ENCODE measurements around the gene FKBP4. TPM values are rescaled to one million over a fixed set of nuclear protein-coding genes. Genes with fewer than 3 reads are reported as not detected.

The FKBP4 gene
- total and polyA plus RNA-seq, 2 of the 13 experiments (the other 11 are each of a cell fraction or from before 2014, with no cell fraction given), result 25.7 to 66.1 TPM

DNA sequence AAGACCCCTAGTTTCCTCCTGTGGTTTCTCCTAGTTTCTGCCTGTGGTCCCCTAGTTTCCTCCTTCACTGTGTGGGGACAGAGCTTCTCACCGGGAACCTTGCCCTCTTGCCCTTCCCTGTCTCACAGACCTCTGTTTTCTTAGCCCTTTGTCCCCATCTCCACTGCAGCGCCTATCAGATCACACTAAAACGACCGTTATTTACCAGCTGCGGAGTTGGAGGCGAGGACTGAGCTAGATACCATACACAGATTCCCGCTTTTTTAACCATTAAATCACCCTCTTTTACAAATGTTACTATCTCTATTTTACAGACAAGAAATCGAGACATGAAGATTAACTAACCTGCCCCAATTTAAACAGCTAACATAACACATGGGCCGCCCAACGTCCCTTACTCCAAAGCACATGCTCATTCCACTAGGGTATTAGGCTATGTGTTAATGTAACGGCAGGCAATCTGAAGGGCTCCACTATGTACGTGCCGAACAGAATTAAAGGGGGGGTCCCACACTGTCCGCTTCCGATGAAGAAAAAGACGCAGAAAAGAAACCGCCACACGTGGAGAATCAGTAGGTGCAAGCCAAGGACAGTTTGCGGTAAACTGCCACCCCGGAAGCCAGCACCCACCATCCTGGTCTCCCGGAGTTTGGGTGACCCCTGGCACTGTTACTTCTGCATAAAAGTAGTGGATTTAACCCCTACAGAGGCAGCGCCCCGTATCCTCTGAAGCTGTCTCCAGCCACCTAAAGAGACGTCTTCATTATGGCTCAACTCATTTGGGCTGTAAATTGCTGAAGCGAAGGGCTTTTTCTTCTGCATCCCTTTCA is 1.9 kb upstream of the FKBP4 start (continued):
- TF ChIP-seq, protein P1, sequence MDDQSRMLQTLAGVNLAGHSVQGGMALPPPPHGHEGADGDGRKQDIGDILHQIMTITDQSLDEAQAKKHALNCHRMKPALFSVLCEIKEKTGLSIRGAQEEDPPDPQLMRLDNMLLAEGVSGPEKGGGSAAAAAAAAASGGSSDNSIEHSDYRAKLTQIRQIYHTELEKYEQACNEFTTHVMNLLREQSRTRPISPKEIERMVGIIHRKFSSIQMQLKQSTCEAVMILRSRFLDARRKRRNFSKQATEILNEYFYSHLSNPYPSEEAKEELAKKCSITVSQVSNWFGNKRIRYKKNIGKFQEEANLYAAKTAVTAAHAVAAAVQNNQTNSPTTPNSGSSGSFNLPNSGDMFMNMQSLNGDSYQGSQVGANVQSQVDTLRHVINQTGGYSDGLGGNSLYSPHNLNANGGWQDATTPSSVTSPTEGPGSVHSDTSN (CRISPR knock-in tag; IDR thresholded peaks at IDR 0.05; ENCODE audit: borderline replicate concordance), result no peak
- TF ChIP-seq, protein P2, sequence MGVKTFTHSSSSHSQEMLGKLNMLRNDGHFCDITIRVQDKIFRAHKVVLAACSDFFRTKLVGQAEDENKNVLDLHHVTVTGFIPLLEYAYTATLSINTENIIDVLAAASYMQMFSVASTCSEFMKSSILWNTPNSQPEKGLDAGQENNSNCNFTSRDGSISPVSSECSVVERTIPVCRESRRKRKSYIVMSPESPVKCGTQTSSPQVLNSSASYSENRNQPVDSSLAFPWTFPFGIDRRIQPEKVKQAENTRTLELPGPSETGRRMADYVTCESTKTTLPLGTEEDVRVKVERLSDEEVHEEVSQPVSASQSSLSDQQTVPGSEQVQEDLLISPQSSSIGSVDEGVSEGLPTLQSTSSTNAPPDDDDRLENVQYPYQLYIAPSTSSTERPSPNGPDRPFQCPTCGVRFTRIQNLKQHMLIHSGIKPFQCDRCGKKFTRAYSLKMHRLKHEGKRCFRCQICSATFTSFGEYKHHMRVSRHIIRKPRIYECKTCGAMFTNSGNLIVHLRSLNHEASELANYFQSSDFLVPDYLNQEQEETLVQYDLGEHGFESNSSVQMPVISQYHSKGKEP (CRISPR knock-in tag; IDR thresholded peaks at IDR 0.05), result no peak
- TF ChIP-seq SMYD3 (CRISPR knock-in tag; IDR thresholded peaks at IDR 0.05), result no peak
- no peak for TF ChIP-seq NR1H2 (CRISPR knock-in tag; IDR thresholded peaks at IDR 0.05; ENCODE audit: borderline replicate concordance, low read depth)

DNA sequence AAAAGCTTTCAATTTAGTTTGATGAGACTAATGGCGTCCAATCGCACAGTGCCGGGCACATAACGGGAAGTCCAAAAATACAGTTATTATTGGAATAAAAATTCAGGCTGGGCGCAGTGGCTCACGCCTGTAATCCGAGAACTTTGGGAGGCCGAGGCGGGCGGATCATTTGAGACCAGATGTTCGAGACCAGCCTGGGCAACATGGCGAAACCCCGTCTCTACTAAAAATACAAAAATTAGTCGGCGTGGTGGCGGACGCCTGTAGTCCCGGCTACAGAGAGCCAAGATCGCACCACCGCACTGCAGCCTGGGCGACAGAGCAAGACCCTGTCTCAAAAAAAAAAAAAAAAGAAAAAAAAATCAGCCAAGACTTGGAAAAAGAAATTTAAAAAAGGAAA is 1.2 kb upstream of the FKBP4 start:
- Histone ChIP-seq H3K9me3 (ENCODE audit: low read length) (no peaks in the 10 kb centered on the region), H3K4me1 (ENCODE audit: insufficient read depth, low read length) (peaks cover 43% of the 10 kb centered on the region), H3K79me2 (ENCODE audit: insufficient read depth, low read length) (peaks cover 16% of the 10 kb centered on the region), H3K4me2 (ENCODE audit: low read depth, low read length) (no peak overlapping the region), H2AFZ (ENCODE audit: low read length) (no peak overlapping the region), H3K4me3 (replicated peaks in 1 of 3; ENCODE audit: insufficient read depth in 1 of 3, low read depth in 2 of 3, low read length in 3 of 3) (no peak overlapping the region), H3K9ac (ENCODE audit: insufficient read depth, low read depth, low read length) (no peak overlapping the region), H3K36me3 (replicated peaks in 1 of 2; ENCODE audit: control insufficient read depth in 1 of 2, insufficient read depth in 2 of 2, low read length in 2 of 2) (peaks cover 11 to 19% of the 10 kb centered on the region in 2 experiments), H3K27ac (ENCODE audit: extremely low read length, insufficient read depth, low read length) (no peak overlapping the region), H4K20me1 (ENCODE audit: insufficient read depth, low read length) (0 out of 2 replicates have a peak, but pooled peaks cover 4% of the 10 kb centered on the region), H3K27me3 (ENCODE audit: control insufficient read depth in 1 of 2, insufficient read depth in 2 of 2, low read length in 2 of 2) (no peaks in the 10 kb centered on the region)
- in situ Hi-C loops (cut with HindIII; ENCODE audit: extremely low pct_ligation_motif_present, low pct_unique_long_range_greater_than_20kb) (no loop called here), intact Hi-C loops (cut with micrococcal nuclease; ENCODE audit: unreplicated experiment) (no loop called here)
- no TSS peak for BruUV-seq (replicated peaks)
- ChIA-PET POLR2A (no interaction called here), CTCF (ENCODE audit: low intra/inter-chr PET ratio, low total read pairs) (no interaction called here)
- DNase-seq (ENCODE audit: low spot score) (no peak), FAIRE-seq (no peak), ATAC-seq (no peak)
- TF ChIP-seq NFE2 (CRISPR knock-in tag; IDR thresholded peaks at IDR 0.05), result no peak
- WGBS (ENCODE audit: low lambda C conversion rate), result 93% methylated on average over 21 of the region's 21 CpGs

Measured in HepG2 (cell line).